SK-N-SH (cell line): ENCODE measurements around the gene ANXA9. TPM values are rescaled to one million over a fixed set of nuclear protein-coding genes. Genes with fewer than 3 reads are reported as not detected.

Source experiments
- CTCF ChIA-PET: fragments of 300-600, 350-600 bp; formaldehyde crosslinking; extraction: SDS; loops from one replicate; lab custom pipeline; 2021; lab: Yijun Ruan, JAX
- POLR2A ChIA-PET: fragments of 350-600 bp; sonication (Branson Sonifier 250); formaldehyde crosslinking; extraction: SDS; loops from one replicate; lab custom pipeline; 2020; ENCODE audit warnings: antibody characterized with exemption, inconsistent platforms; lab: Yijun Ruan, JAX
- DNase-seq: peaks from one replicate; pipeline ENCODE4 v3.0.0; 2012
- H2AFZ ChIP-seq: fragments of 200-600 bp; sonication (generic); 2 replicates; pipeline ENCODE4 v1.8.1; 2016; ENCODE audit warnings: antibody characterized with exemption, mild to moderate bottlenecking, low read depth
- H3F3A ChIP-seq: fragments of 200-600 bp; sonication (generic); replicated peaks from 2 replicates; pipeline ENCODE3; 2016; ENCODE audit warnings: antibody characterized with exemption, mild to moderate bottlenecking; ENCODE audit not compliant: insufficient read depth
- H3K27ac ChIP-seq, 2 experiments: fragments of 200-500 bp in 1 of 2; fragments of 200-600 bp in 1 of 2; sonication (Bioruptor generic) in 1 of 2; sonication (generic), shearing (Covaris generic) in 1 of 2; 2 replicates each; pipeline versions ENCODE4 v1.5.1 to v1.6.1; 2014 to 2016; ENCODE audit warnings: low read depth in 2 of 2, inconsistent platforms in 1 of 2, low read length in 1 of 2, mild to moderate bottlenecking in 1 of 2, mixed read lengths in 1 of 2
- H3K27me3 ChIP-seq: fragments of 200-600 bp; sonication (generic), shearing (Covaris generic); 2 replicates; pipeline ENCODE4 v1.6.1; 2016; ENCODE audit warnings: mixed run types; ENCODE audit not compliant: insufficient read depth
- H3K36me3 ChIP-seq, 2 experiments: fragments of 200-500 bp in 1 of 2; fragments of 200-600 bp in 1 of 2; sonication (Bioruptor generic) in 1 of 2; sonication (generic) in 1 of 2; replicated peaks in 1 of 2; 2 replicates each; pipeline versions ENCODE3 to v1.5.1; 2014 to 2016; ENCODE audit warnings: low read length in 1 of 2, mild to moderate bottlenecking in 1 of 2; ENCODE audit not compliant: insufficient read depth in 2 of 2, control insufficient read depth in 1 of 2
- H3K4me1 ChIP-seq, 2 experiments: fragments of 200-500 bp in 1 of 2; fragments of 200-600 bp in 1 of 2; sonication (Bioruptor generic) in 1 of 2; sonication (generic), shearing (Covaris generic) in 1 of 2; 2 replicates each; pipeline versions ENCODE4 v1.5.1 to v1.6.1; 2014 to 2016; ENCODE audit warnings: low read depth in 1 of 2, low read length in 1 of 2, mixed run types in 1 of 2; ENCODE audit not compliant: insufficient read depth in 2 of 2, control insufficient read depth in 1 of 2
- H3K4me2 ChIP-seq: fragments of 200-600 bp; sonication (generic), shearing (Covaris generic); 2 replicates; pipeline ENCODE4 v1.6.1; 2017; ENCODE audit warnings: mixed run types
- H3K4me3 ChIP-seq, 2 experiments: fragments of 200-500 bp in 1 of 2; fragments of 200-600 bp in 1 of 2; sonication (Bioruptor generic) in 1 of 2; sonication (generic), shearing (Covaris generic) in 1 of 2; 2 replicates each; pipeline versions ENCODE4 v1.5.1 to v1.8.1; 2014 to 2016; ENCODE audit warnings: low read depth in 2 of 2, inconsistent platforms in 1 of 2, low read length in 1 of 2, mild to moderate bottlenecking in 1 of 2, mixed read lengths in 1 of 2, moderate library complexity in 1 of 2
- H3K79me2 ChIP-seq: fragments of 200-600 bp; sonication (generic); 2 replicates; pipeline ENCODE4 v1.8.1; 2017; ENCODE audit warnings: mild to moderate bottlenecking; ENCODE audit not compliant: insufficient read depth
- H3K9ac ChIP-seq: fragments of 200-600 bp; sonication (generic); 2 replicates; pipeline ENCODE4 v1.6.1; 2017; ENCODE audit warnings: mixed run types
- H3K9me2 ChIP-seq: fragments of 200-600 bp; sonication (generic); 2 replicates; pipeline ENCODE4 v1.6.1; 2017; ENCODE audit warnings: mixed run types
- H3K9me3 ChIP-seq: fragments of 200-600 bp; sonication (generic); 2 replicates; pipeline ENCODE4 v1.6.1; 2017; ENCODE audit warnings: mixed run types, mild to moderate bottlenecking, moderate library complexity
- H4K20me1 ChIP-seq: fragments of 200-600 bp; sonication (generic); 2 replicates; pipeline ENCODE4 v1.6.1; 2017; ENCODE audit warnings: mild to moderate bottlenecking, mixed run types; ENCODE audit not compliant: insufficient read depth
- CHD2 ChIP-seq: fragments of 150-350 bp; IDR thresholded peaks from 2 replicates; pipeline ENCODE4 v1.6.1; 2018; ENCODE audit warnings: low read length; ENCODE audit not compliant: partially characterized antibody
- CTCF ChIP-seq: fragments of 200-600 bp; sonication (generic); IDR thresholded peaks from 2 replicates; pipeline ENCODE4 v1.6.1; 2017; ENCODE audit warnings: antibody characterized with exemption, mild to moderate bottlenecking, moderate library complexity
- EP300 ChIP-seq, 2 experiments: IDR thresholded peaks; 2 replicates each; pipeline versions ENCODE4 v1.4.0 to v1.6.1; 2012; ENCODE audit warnings: borderline replicate concordance in 1 of 2, low read depth in 1 of 2, low read length in 1 of 2
- FOSL2 ChIP-seq: IDR thresholded peaks from 2 replicates; pipeline ENCODE4 v1.4.0; 2012; ENCODE audit warnings: low read depth, mild to moderate bottlenecking, moderate library complexity, borderline replicate concordance
- GABPA ChIP-seq: IDR thresholded peaks from 2 replicates; pipeline ENCODE4 v1.4.0; 2012; ENCODE audit warnings: low read depth, mild to moderate bottlenecking
- JUND ChIP-seq: IDR thresholded peaks from 2 replicates; pipeline ENCODE4 v1.4.0; 2012
- RAD21 ChIP-seq: IDR thresholded peaks from 2 replicates; pipeline ENCODE4 v1.6.1; 2012; ENCODE audit warnings: mild to moderate bottlenecking, low read length
- REST ChIP-seq: IDR thresholded peaks from 2 replicates; pipeline ENCODE4 v1.6.1; 2012; ENCODE audit warnings: mild to moderate bottlenecking, low read depth, low read length, moderate library complexity
- RXRA ChIP-seq: IDR thresholded peaks from 2 replicates; pipeline ENCODE4 v1.4.0; 2012; ENCODE audit warnings: low read depth, mild to moderate bottlenecking, borderline replicate concordance
- SMC3 ChIP-seq: IDR thresholded peaks from 2 replicates; pipeline ENCODE4 v1.6.1; 2012; ENCODE audit warnings: low read depth, low read length, improper control_type of control experiment
- TAF1 ChIP-seq: IDR thresholded peaks from 2 replicates; pipeline ENCODE4 v1.6.1; 2012; ENCODE audit warnings: low read depth, mild to moderate bottlenecking, low read length, moderate library complexity, borderline replicate concordance
- ZBTB33 ChIP-seq: IDR thresholded peaks from 2 replicates; pipeline ENCODE4 v1.4.0; 2012; ENCODE audit warnings: low read depth, borderline replicate concordance
- WGBS: methylation state at CpG from one replicate; pipeline ENCODE4 v1.1.6; 2017; ENCODE audit warnings: low lambda C conversion rate; 5-methylcytosine and 5-hydroxymethylcytosine counted together
- polyA plus RNA-seq, 3 experiments: library from polyadenylated mRNA; depleted of rRNA; stranded (reverse); fragments of >200 nt; gene quantifications; 2 replicates each; pipeline ENCODE4 v1.2.3, GENCODE V29; 2012
- TF ChIP-seq, protein P1 (sequence below): IDR thresholded peaks from 2 replicates; pipeline ENCODE4 v1.4.0; 2012; ENCODE audit warnings: low read depth
- TF ChIP-seq, protein P2 (sequence below): fragments of 150-350 bp; IDR thresholded peaks from 2 replicates; pipeline ENCODE4 v1.6.1; 2016; ENCODE audit warnings: mild to moderate bottlenecking, low read depth, low read length
- TF ChIP-seq, protein P3 (sequence below): IDR thresholded peaks from 2 replicates; pipeline ENCODE4 v1.4.0; 2012; ENCODE audit warnings: low read depth, borderline replicate concordance
- TF ChIP-seq, protein P4 (sequence below): IDR thresholded peaks from 2 replicates; pipeline ENCODE4; 2012

Gene ANXA9
- polyA plus RNA-seq, 1 of the 3 experiments (the other 2 are of a cell fraction): 0.07 TPM

DNA sequence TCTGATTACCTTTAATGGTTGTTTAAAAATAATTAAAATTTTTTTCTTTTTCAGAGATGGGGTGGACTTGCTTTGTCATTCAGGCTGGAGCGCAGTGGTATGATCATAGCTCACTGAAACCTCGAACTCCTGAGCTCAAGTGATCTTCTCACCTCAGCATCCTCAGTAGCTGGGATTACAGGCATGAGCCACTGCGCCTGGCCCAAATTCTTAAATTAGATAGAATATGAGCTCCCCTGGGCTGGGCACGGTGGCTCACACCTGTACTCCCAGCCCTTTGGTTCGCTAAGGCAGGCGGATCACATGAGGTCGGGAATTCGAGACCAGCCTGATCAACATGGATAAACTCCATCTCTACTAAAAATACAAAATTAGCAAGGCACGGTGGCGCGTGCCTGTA lies 24.4 kb upstream of the ANXA9 start:
- Histone ChIP-seq H3K4me1 (no peaks in the 10 kb centered on the region), H3K9me3 (no peaks in the 10 kb centered on the region), H3K27me3 (no peaks in the 10 kb centered on the region), H2AFZ (no peak overlapping the region), H3K9ac (no peak overlapping the region), H3K4me2 (no peak overlapping the region), H4K20me1 (no peaks in the 10 kb centered on the region), H3K4me3 (no peak overlapping the region), H3K9me2 (no peaks in the 10 kb centered on the region), H3K79me2 (no peaks in the 10 kb centered on the region), H3K36me3 (peaks cover 51 to 58% of the 10 kb centered on the region in 2 experiments), H3F3A (peaks cover 4% of the 10 kb centered on the region), H3K27ac (no peak overlapping the region)
- DNase-seq: no peak
- no peak for TF ChIP-seq ZBTB33
- TF ChIP-seq, protein P1, sequence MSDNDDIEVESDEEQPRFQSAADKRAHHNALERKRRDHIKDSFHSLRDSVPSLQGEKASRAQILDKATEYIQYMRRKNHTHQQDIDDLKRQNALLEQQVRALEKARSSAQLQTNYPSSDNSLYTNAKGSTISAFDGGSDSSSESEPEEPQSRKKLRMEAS: no peak
- WGBS: 98% methylated on average over 11 of the region's 11 CpGs
- POLR2A ChIA-PET: interaction anchor here (1.3 kb wide), 1 partner anchor 16 kb away, joined by 3 read pairs; no protein-coding TSS in a partner anchor
- CTCF ChIA-PET: interaction anchor here (1.0 to 1.7 kb wide), 2 partner anchors 35 to 49 kb away, joined by 3 to 7 read pairs; partner anchors contain the start of gene MINDY1

DNA sequence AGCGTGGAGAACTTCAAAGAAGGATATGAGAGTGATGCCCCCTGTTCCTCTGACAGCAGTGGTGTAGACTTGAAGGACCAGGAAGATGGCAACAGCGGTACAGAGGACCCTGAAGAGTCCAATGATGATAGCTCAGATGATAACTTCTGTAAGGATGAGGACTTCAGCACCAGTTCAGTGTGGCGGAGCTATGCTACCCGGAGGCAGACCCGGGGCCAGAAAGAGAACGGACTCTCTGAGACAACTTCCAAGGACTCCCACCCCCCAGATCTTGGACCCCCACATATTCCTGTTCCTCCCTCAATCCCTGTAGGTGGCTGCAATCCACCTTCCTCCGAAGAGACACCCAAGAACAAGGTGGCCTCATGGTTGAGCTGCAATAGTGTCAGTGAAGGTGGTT lies 21.4 kb upstream of the ANXA9 start:
- Histone ChIP-seq H3K9me2 (no peaks in the 10 kb centered on the region), H3K4me1 (no peaks in the 10 kb centered on the region), H3K4me2 (no peak overlapping the region), H3K9me3 (no peaks in the 10 kb centered on the region), H3K36me3 (peaks cover 62 to 66% of the 10 kb centered on the region in 2 experiments), H3F3A (peaks cover 11% of the 10 kb centered on the region), H3K27ac (no peak overlapping the region), H2AFZ (no peak overlapping the region), H3K9ac (no peak overlapping the region), H3K27me3 (no peaks in the 10 kb centered on the region), H4K20me1 (no peaks in the 10 kb centered on the region), H3K4me3 (no peak overlapping the region), H3K79me2 (no peaks in the 10 kb centered on the region)
- 95% methylated on average over 7 of the region's 7 CpGs for WGBS
- no peak for DNase-seq
- CTCF ChIA-PET: interaction anchor here (0.6 to 1.0 kb wide), 2 partner anchors 33 to 45 kb away, joined by 3 to 4 read pairs; partner anchors contain the start of gene MINDY1
- POLR2A ChIA-PET: no interaction called here
- TF ChIP-seq SMC3 (no peak), CTCF (no peak), RAD21 (no peak), RXRA (no peak), EP300 (IDR thresholded peaks at IDR 0.05; ENCODE audit: borderline replicate concordance in 1 of 2, low read depth in 1 of 2, low read length in 1 of 2) (no peak), TAF1 (no peak), REST (no peak), GABPA (no peak), JUND (no peak), FOSL2 (no peak), CHD2 (no peak)
- TF ChIP-seq, protein P2, sequence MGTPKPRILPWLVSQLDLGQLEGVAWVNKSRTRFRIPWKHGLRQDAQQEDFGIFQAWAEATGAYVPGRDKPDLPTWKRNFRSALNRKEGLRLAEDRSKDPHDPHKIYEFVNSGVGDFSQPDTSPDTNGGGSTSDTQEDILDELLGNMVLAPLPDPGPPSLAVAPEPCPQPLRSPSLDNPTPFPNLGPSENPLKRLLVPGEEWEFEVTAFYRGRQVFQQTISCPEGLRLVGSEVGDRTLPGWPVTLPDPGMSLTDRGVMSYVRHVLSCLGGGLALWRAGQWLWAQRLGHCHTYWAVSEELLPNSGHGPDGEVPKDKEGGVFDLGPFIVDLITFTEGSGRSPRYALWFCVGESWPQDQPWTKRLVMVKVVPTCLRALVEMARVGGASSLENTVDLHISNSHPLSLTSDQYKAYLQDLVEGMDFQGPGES: no peak
- TF ChIP-seq, protein P3, sequence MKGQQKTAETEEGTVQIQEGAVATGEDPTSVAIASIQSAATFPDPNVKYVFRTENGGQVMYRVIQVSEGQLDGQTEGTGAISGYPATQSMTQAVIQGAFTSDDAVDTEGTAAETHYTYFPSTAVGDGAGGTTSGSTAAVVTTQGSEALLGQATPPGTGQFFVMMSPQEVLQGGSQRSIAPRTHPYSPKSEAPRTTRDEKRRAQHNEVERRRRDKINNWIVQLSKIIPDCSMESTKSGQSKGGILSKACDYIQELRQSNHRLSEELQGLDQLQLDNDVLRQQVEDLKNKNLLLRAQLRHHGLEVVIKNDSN: no peak
- TF ChIP-seq, protein P4, sequence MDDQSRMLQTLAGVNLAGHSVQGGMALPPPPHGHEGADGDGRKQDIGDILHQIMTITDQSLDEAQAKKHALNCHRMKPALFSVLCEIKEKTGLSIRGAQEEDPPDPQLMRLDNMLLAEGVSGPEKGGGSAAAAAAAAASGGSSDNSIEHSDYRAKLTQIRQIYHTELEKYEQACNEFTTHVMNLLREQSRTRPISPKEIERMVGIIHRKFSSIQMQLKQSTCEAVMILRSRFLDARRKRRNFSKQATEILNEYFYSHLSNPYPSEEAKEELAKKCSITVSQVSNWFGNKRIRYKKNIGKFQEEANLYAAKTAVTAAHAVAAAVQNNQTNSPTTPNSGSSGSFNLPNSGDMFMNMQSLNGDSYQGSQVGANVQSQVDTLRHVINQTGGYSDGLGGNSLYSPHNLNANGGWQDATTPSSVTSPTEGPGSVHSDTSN: no peak
